ENCODE results near the gene KPTN. TPM values are rescaled to one million over a fixed set of nuclear protein-coding genes. Genes with fewer than 3 reads are reported as not detected.

The KPTN gene
- total and polyA plus RNA-seq, 2 experiments from 2014 or later = 3.1 to 9.6 TPM

- no peaks in the 10 kb centered on the region for H4K20me1 ChIP-seq (ENCODE audit: insufficient read depth)
- no peak overlapping the region for H2AFZ ChIP-seq
- 45 to 47% methylated on average over 6 to 8 of the region's 8 CpGs for WGBS, 2 experiments (ENCODE audit: low coverage in 1 of 2, low lambda C conversion rate in 2 of 2, missing lambda C conversion rate in 2 of 2)
These were observed 28.9 kb upstream of the KPTN start for GRCh38 chr19:47512948-47513319.

DNA sequence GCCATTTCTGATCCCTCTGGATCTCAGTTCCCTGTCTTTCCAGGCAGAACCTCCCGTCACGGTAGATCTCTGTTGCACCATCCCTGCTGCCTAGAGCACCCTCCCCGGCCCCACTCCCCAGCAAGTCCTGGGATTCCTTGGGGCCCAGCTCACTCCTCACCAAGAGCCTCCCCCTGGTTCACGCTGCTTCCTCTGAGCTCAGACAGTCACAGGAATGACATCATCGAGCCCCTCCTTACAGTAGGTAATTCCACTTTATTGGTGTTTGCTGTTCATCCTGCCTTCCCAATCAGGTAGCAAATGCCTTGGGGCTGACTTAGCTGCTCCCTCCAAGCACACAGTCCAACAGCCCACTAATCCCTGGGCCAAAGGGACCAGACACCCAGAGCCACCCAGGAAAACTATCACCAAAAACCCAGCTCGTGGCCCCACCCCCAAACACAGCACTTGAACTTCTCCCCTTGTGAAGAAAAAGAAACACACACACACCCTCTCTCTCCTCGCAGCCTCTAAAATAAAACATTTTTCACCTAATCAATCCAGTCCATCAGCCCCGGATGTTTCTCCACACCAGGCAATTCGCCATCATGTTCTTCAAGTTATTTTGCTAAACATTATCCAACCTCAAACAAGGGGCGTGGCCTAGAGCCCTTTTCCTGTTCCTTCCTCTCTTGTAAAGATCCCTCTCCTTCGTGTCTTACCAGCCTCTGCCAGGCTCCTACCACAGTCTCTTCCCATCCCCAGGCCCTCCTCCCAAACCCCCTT is 28.3 kb upstream of the KPTN start:
- Histone ChIP-seq H4K20me1 (ENCODE audit: insufficient read depth) (no peaks in the 10 kb centered on the region), H3K36me3 (ENCODE audit: low read depth) (0 out of 2 replicates have a peak, but pooled peaks cover 4% of the 10 kb centered on the region), H3K9me2 (ENCODE audit: insufficient read depth) (no peaks in the 10 kb centered on the region), H3F3A (ENCODE audit: insufficient read depth) (peaks cover 11% of the 10 kb centered on the region; the same call in 1 of the 2 replicates), H3K4me2 (ENCODE audit: unreplicated experiment) (peak overlapping the region; percentile 93), H3K4me1 (ENCODE audit: insufficient read depth) (peaks cover 31% of the 10 kb centered on the region), H2AFZ (no peak overlapping the region), H3K9me3 (ENCODE audit: low read depth) (no peaks in the 10 kb centered on the region), H3K4me3 (peak overlapping the region; percentile 95), H3K9ac (peak overlapping the region; percentile 99), H3K27ac (peak overlapping the region; percentile 98), H3K79me2 (ENCODE audit: insufficient read depth) (peaks cover 74% of the 10 kb centered on the region), H3K27me3 (replicated peaks; ENCODE audit: insufficient read depth) (no peaks in the 10 kb centered on the region)
- WGBS, 2 experiments (ENCODE audit: low coverage in 1 of 2, low lambda C conversion rate in 2 of 2, missing lambda C conversion rate in 2 of 2) = 29 to 31% methylated on average over 11 of the region's 11 CpGs
- in situ Hi-C loops (cut with MboI) = no loop called here
- DNase-seq = peak; percentile 79
- TF ChIP-seq EZH2phosphoT487 (IDR thresholded peaks at IDR 0.05; ENCODE audit: insufficient read depth, low read depth) = no peak
- no peak for TF ChIP-seq EZH2 (IDR thresholded peaks at IDR 0.05; ENCODE audit: insufficient read depth, poor library complexity, severe bottlenecking)

More at GRCh38 chr19:47512948-47513319, 28.9 kb upstream of the KPTN start:
- no peaks in the 10 kb centered on the region for H3K27me3 ChIP-seq (replicated peaks; ENCODE audit: insufficient read depth)
- peak overlapping the region; percentile 99 for H3K9ac ChIP-seq
- no peaks in the 10 kb centered on the region for H3K9me2 ChIP-seq (ENCODE audit: insufficient read depth)
- H3K36me3 ChIP-seq (ENCODE audit: low read depth) = 0 out of 2 replicates have a peak, but pooled peaks cover 4% of the 10 kb centered on the region
- in situ Hi-C loops (cut with MboI) = no loop called here
- no peak for DNase-seq
- H3K4me3 ChIP-seq = peak overlapping the region; percentile 95
- H3K9me3 ChIP-seq (ENCODE audit: low read depth) = no peaks in the 10 kb centered on the region
- TF ChIP-seq EZH2 (IDR thresholded peaks at IDR 0.05; ENCODE audit: insufficient read depth, poor library complexity, severe bottlenecking) = no peak
- H3K4me2 ChIP-seq (ENCODE audit: unreplicated experiment) = peak overlapping the region; percentile 93
- H3K4me1 ChIP-seq (ENCODE audit: insufficient read depth) = peaks cover 31% of the 10 kb centered on the region
- peak overlapping the region; percentile 98 for H3K27ac ChIP-seq
- H3K79me2 ChIP-seq (ENCODE audit: insufficient read depth) = peaks cover 69% of the 10 kb centered on the region
- H3F3A ChIP-seq (ENCODE audit: insufficient read depth) = peaks cover 11% of the 10 kb centered on the region; the same call in 1 of the 2 replicates

- Histone ChIP-seq H3F3A (ENCODE audit: insufficient read depth) (peaks cover 11% of the 10 kb centered on the region; the same call in 1 of the 2 replicates), H3K9me3 (ENCODE audit: low read depth) (no peaks in the 10 kb centered on the region), H3K4me2 (ENCODE audit: unreplicated experiment) (peak overlapping the region; percentile 93), H3K4me1 (ENCODE audit: insufficient read depth) (peaks cover 31% of the 10 kb centered on the region), H3K36me3 (ENCODE audit: low read depth) (0 out of 2 replicates have a peak, but pooled peaks cover 4% of the 10 kb centered on the region), H3K9ac (peak overlapping the region; percentile 99), H3K27me3 (replicated peaks; ENCODE audit: insufficient read depth) (no peaks in the 10 kb centered on the region), H3K27ac (peak overlapping the region; percentile 98), H3K4me3 (peak overlapping the region; percentile 95), H3K79me2 (ENCODE audit: insufficient read depth) (peaks cover 81% of the 10 kb centered on the region), H4K20me1 (ENCODE audit: insufficient read depth) (no peaks in the 10 kb centered on the region), H3K9me2 (ENCODE audit: insufficient read depth) (no peaks in the 10 kb centered on the region), H2AFZ (no peak overlapping the region)
- in situ Hi-C loops (cut with MboI) = no loop called here
- DNase-seq = peak; percentile 64
- no peak for TF ChIP-seq EZH2phosphoT487 (IDR thresholded peaks at IDR 0.05; ENCODE audit: insufficient read depth, low read depth)
- no peak for TF ChIP-seq EZH2 (IDR thresholded peaks at IDR 0.05; ENCODE audit: insufficient read depth, poor library complexity, severe bottlenecking)
- WGBS, 2 experiments (ENCODE audit: low coverage in 1 of 2, low lambda C conversion rate in 2 of 2, missing lambda C conversion rate in 2 of 2) = 71 to 74% methylated on average over 7 of the region's 7 CpGs
These were observed 27.7 kb upstream of the KPTN start for GRCh38 chr19:47511681-47512080.

DNA sequence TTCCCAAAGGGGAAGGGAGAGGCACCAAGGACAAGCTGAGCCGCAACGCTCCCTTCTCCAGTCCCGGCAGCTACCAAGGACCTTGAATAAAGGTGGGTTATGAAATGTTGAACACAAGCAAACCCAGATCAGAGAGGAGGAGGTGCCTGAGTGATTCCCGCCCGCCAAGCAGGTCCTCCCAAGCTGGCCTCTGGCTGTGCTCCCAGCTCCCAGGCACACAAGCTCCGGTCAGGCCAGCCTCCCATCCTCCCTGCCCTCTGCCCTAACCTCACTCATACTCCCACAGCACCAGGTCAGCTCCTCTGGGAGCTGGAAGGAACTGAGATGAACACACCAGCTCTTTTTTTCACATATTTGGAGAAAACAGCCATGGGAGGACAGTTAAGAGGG is 27.1 kb upstream of the KPTN start:
- Histone ChIP-seq H3K9me3 (ENCODE audit: low read depth) (no peaks in the 10 kb centered on the region), H3K27ac (peak overlapping the region; percentile 98), H2AFZ (no peak overlapping the region), H3K27me3 (replicated peaks; ENCODE audit: insufficient read depth) (no peaks in the 10 kb centered on the region), H4K20me1 (ENCODE audit: insufficient read depth) (no peaks in the 10 kb centered on the region), H3K9ac (0 out of 2 replicates have a peak overlapping the region, but pooled peaks have one; percentile 99), H3F3A (ENCODE audit: insufficient read depth) (peaks cover 11% of the 10 kb centered on the region; the same call in 1 of the 2 replicates), H3K79me2 (ENCODE audit: insufficient read depth) (peaks cover 87% of the 10 kb centered on the region), H3K4me1 (ENCODE audit: insufficient read depth) (peaks cover 31% of the 10 kb centered on the region), H3K9me2 (ENCODE audit: insufficient read depth) (no peaks in the 10 kb centered on the region), H3K36me3 (ENCODE audit: low read depth) (0 out of 2 replicates have a peak, but pooled peaks cover 4% of the 10 kb centered on the region), H3K4me3 (no peak overlapping the region), H3K4me2 (ENCODE audit: unreplicated experiment) (no peak overlapping the region)
- DNase-seq = peak; percentile 10
- 72 to 74% methylated on average over 4 to 6 of the region's 6 CpGs for WGBS, 2 experiments (ENCODE audit: low coverage in 1 of 2, low lambda C conversion rate in 2 of 2, missing lambda C conversion rate in 2 of 2)
- TF ChIP-seq EZH2phosphoT487 (IDR thresholded peaks at IDR 0.05; ENCODE audit: insufficient read depth, low read depth) (no peak), EZH2 (IDR thresholded peaks at IDR 0.05; ENCODE audit: insufficient read depth, poor library complexity, severe bottlenecking) (no peak)
- in situ Hi-C loops (cut with MboI) = no loop called here
